ENCODE measurements around the gene FGD4. TPM values are rescaled to one million over a fixed set of nuclear protein-coding genes. Genes with fewer than 3 reads are reported as not detected.

FGD4 gene
- total and polyA plus RNA-seq, 4 donors, result 4.8 to 64.6 (median 24.2) TPM

- WGBS, 2 donors, result 97% methylated on average over 4 of the region's 4 CpGs
- Histone ChIP-seq H3K36me3 (ENCODE audit: control insufficient read depth in 4 of 4, insufficient read depth in 4 of 4, low read length in 4 of 4) (peaks cover 0 to 29% (median 14%) of the 10 kb centered on the region in 4 donors), H3K4me1 (ENCODE audit: control insufficient read depth in 5 of 5, insufficient read depth in 5 of 5, low read length in 5 of 5) (no peaks in the 10 kb centered on the region), H3K4me3 (no peak overlapping the region), H3K9me3 (ENCODE audit: control insufficient read depth in 4 of 4, insufficient read depth in 3 of 4, low read length in 3 of 4) (no peaks in the 10 kb centered on the region), H3K9ac (ENCODE audit: insufficient read depth in 1 of 2, low read length in 2 of 2) (no peak overlapping the region), H3K27me3 (ENCODE audit: control insufficient read depth in 3 of 3, insufficient read depth in 3 of 3, low read length in 2 of 3) (no peaks in the 10 kb centered on the region), H3K27ac (ENCODE audit: low read depth in 1 of 2, low read length in 1 of 2) (no peak overlapping the region)
- ATAC-seq (ENCODE audit: insufficient read depth, low FRiP score) (no peak), DNase-seq (no peak)
- TF ChIP-seq CTCF (IDR thresholded peaks at IDR 0.05; ENCODE audit: control extremely low read depth, extremely low read depth), result no peak
Measured at GRCh38 chr12:32627976-32628375, 228.6 kb downstream of the FGD4 start.

- Histone ChIP-seq H3K27me3 (ENCODE audit: control insufficient read depth in 3 of 3, insufficient read depth in 3 of 3, low read length in 2 of 3) (no peaks in the 10 kb centered on the region), H3K4me3 (no peak overlapping the region), H3K9ac (ENCODE audit: insufficient read depth in 1 of 2, low read length in 2 of 2) (no peak overlapping the region), H3K27ac (ENCODE audit: low read depth in 1 of 2, low read length in 1 of 2) (no peak overlapping the region), H3K9me3 (ENCODE audit: control insufficient read depth in 4 of 4, insufficient read depth in 3 of 4, low read length in 3 of 4) (no peaks in the 10 kb centered on the region), H3K36me3 (ENCODE audit: control insufficient read depth in 4 of 4, insufficient read depth in 4 of 4, low read length in 4 of 4) (peaks cover 0 to 20% (median 9%) of the 10 kb centered on the region in 4 donors), H3K4me1 (ENCODE audit: control insufficient read depth in 5 of 5, insufficient read depth in 5 of 5, low read length in 5 of 5) (no peaks in the 10 kb centered on the region)
- 91 to 96% methylated on average over 6 of the region's 6 CpGs for WGBS, 2 donors
- DNase-seq, result no peak
- ATAC-seq (ENCODE audit: insufficient read depth, low FRiP score), result no peak
- TF ChIP-seq CTCF (IDR thresholded peaks at IDR 0.05; ENCODE audit: control extremely low read depth, extremely low read depth), result no peak
Measured at GRCh38 chr12:32641287-32641901, 242.0 kb downstream of the FGD4 start.

GRCh38 chr12:32644431-32644830, 245.1 kb downstream of the FGD4 start:
- Histone ChIP-seq H3K9ac (ENCODE audit: insufficient read depth in 1 of 2, low read length in 2 of 2) (no peak overlapping the region), H3K4me3 (no peak overlapping the region), H3K27ac (ENCODE audit: low read depth in 1 of 2, low read length in 1 of 2) (no peak overlapping the region), H3K9me3 (ENCODE audit: control insufficient read depth in 4 of 4, insufficient read depth in 3 of 4, low read length in 3 of 4) (no peaks in the 10 kb centered on the region), H3K36me3 (ENCODE audit: control insufficient read depth in 4 of 4, insufficient read depth in 4 of 4, low read length in 4 of 4) (peaks cover 0 to 10% (median 4%) of the 10 kb centered on the region in 4 donors), H3K4me1 (ENCODE audit: control insufficient read depth in 5 of 5, insufficient read depth in 5 of 5, low read length in 5 of 5) (peaks cover 0 to 8% (median 0%) of the 10 kb centered on the region in 5 donors), H3K27me3 (ENCODE audit: control insufficient read depth in 3 of 3, insufficient read depth in 3 of 3, low read length in 2 of 3) (no peaks in the 10 kb centered on the region)
- ATAC-seq (ENCODE audit: insufficient read depth, low FRiP score), result no peak
- no peak for TF ChIP-seq CTCF (IDR thresholded peaks at IDR 0.05; ENCODE audit: control extremely low read depth, extremely low read depth)
- DNase-seq, result no peak
- WGBS, 2 donors, result 73 to 77% methylated on average over 2 of the region's 2 CpGs

GRCh38 chr12:32647275-32647674, 247.9 kb downstream of the FGD4 start:
- Histone ChIP-seq H3K27ac (ENCODE audit: low read depth in 1 of 2, low read length in 1 of 2) (no peak overlapping the region), H3K27me3 (ENCODE audit: control insufficient read depth in 3 of 3, insufficient read depth in 3 of 3, low read length in 2 of 3) (no peaks in the 10 kb centered on the region), H3K9ac (ENCODE audit: insufficient read depth in 1 of 2, low read length in 2 of 2) (no peak overlapping the region), H3K4me1 (ENCODE audit: control insufficient read depth in 5 of 5, insufficient read depth in 5 of 5, low read length in 5 of 5) (peaks cover 0 to 8% (median 0%) of the 10 kb centered on the region in 5 donors), H3K36me3 (ENCODE audit: control insufficient read depth in 4 of 4, insufficient read depth in 4 of 4, low read length in 4 of 4) (peaks cover 0 to 4% (median 0%) of the 10 kb centered on the region in 4 donors), H3K4me3 (no peak overlapping the region), H3K9me3 (ENCODE audit: control insufficient read depth in 4 of 4, insufficient read depth in 3 of 4, low read length in 3 of 4) (no peaks in the 10 kb centered on the region)
- WGBS, 2 donors, result 76 to 99% methylated on average over 3 of the region's 3 CpGs
- no peak for DNase-seq
- TF ChIP-seq CTCF (IDR thresholded peaks at IDR 0.05; ENCODE audit: control extremely low read depth, extremely low read depth), result no peak
- no peak for ATAC-seq (ENCODE audit: insufficient read depth, low FRiP score)

Data from lung (tissue), 12 donors.